ENCODE measurements around the gene NLRC3.

NLRC3 gene

GRCh38 chr16:3578610-3579551, 1.7 kb upstream of the NLRC3 start:
- DNase-seq: no peak

- DNase-seq: no peak
Observed at GRCh38 chr16:3578121-3578520, 918 bp upstream of the NLRC3 start.

- no peak for DNase-seq
Observed at GRCh38 chr16:3576211-3576610, 992 bp downstream of the NLRC3 start.

- no peak for DNase-seq
Observed at GRCh38 chr16:3575491-3575890, 1.7 kb downstream of the NLRC3 start.

- no peak for DNase-seq
Observed at GRCh38 chr16:3574195-3574594, 3.0 kb downstream of the NLRC3 start.

GRCh38 chr16:3573146-3573815, 3.9 kb downstream of the NLRC3 start:
- no peak for DNase-seq

GRCh38 chr16:3570420-3571062, 6.7 kb downstream of the NLRC3 start:
- no peak for DNase-seq

GRCh38 chr16:3569851-3570250, 7.4 kb downstream of the NLRC3 start:
- DNase-seq: no peak

- no peak for DNase-seq
Observed at GRCh38 chr16:3566990-3567389, 10.2 kb downstream of the NLRC3 start.

GRCh38 chr16:3564889-3565141, 12.4 kb downstream of the NLRC3 start:
- DNase-seq: no peak

- DNase-seq: no peak
Observed at GRCh38 chr16:3564130-3564888, 12.9 kb downstream of the NLRC3 start.

GRCh38 chr16:3562914-3563480, 14.2 kb downstream of the NLRC3 start:
- DNase-seq: no peak

- DNase-seq: no peak
Observed at GRCh38 chr16:3561626-3562025, 15.6 kb downstream of the NLRC3 start.

GRCh38 chr16:3554351-3554928, 22.8 kb downstream of the NLRC3 start:
- DNase-seq: no peak

GRCh38 chr16:3553138-3553923, 23.9 kb downstream of the NLRC3 start:
- peak; percentile 13 for DNase-seq

GRCh38 chr16:3550851-3551847, 26.1 kb downstream of the NLRC3 start:
- DNase-seq: no peak

- DNase-seq: no peak
Observed at GRCh38 chr16:3549906-3550305, 27.3 kb downstream of the NLRC3 start.

GRCh38 chr16:3548859-3549258, 28.3 kb downstream of the NLRC3 start:
- DNase-seq: no peak

- no peak for DNase-seq
Observed at GRCh38 chr16:3548445-3548844, 28.8 kb downstream of the NLRC3 start.

GRCh38 chr16:3546986-3547682, 30.1 kb downstream of the NLRC3 start:
- no peak for DNase-seq

Measured in NCI-H1436 treated with DMSO at 0.1 percent for 48 hours (cell line).